Activated CD4-positive, alpha-beta T cell treated with anti-CD3 and anti-CD28 coated beads, Interleukin-2, amount 50 U/mL, for 24 hours (primary cell): ENCODE data around the gene ADGRB3.
"Not testable (repeated sequence)": the region's sequence is repeated elsewhere in the genome, so short reads cannot be mapped to it uniquely, and the experiment has no call there.

Experiments
- DNase-seq, 2 donors: peaks; one replicate each; pipeline ENCODE4 v3.0.0-alpha.2; 2020; ENCODE audit warnings: low read depth in 1 of 2, low spot score in 1 of 2

Gene ADGRB3

DNA sequence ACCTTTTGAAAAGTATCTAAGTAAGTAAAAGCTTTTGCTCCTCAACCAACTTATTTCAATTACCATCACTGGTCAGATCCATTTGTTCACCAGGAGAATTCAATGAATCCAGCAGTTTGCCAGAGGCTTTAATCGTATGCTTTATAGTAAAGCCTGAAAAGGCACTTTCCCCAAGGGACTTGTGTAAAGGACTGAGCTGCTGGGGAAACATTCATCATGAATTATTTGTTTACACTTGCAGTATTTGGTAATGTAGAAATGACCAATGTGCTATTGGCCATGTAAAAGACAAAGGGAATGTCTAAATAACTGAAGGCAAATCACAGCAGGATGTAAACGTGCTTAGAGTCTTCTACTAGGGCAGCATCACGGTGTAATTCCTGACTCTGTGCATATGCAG is 471.4 kb downstream of the ADGRB3 start:
- DNase-seq = no peak

DNA sequence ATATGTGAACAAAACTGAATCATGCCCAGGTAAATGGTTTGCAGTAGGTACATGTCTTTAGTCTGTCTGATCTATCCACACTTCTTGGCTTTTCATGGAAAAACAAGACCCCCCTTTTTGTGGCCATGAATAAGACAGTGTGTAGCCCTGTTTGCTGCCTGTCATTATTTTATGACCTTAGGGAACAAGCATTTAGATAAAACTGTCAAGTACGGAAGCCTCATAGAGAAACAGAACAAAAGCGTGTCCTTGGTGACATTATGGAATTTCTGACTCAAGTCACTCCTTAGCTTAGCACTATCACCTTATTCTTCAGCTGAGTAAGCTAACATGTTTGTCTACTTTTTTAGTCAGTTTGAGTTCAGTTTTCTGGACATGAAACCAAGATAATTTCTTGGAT is 476.2 kb downstream of the ADGRB3 start:
- no peak for DNase-seq

GRCh38 chr6:69116658-69117057 is 481.6 kb downstream of the ADGRB3 start:
- DNase-seq = no peak

DNA sequence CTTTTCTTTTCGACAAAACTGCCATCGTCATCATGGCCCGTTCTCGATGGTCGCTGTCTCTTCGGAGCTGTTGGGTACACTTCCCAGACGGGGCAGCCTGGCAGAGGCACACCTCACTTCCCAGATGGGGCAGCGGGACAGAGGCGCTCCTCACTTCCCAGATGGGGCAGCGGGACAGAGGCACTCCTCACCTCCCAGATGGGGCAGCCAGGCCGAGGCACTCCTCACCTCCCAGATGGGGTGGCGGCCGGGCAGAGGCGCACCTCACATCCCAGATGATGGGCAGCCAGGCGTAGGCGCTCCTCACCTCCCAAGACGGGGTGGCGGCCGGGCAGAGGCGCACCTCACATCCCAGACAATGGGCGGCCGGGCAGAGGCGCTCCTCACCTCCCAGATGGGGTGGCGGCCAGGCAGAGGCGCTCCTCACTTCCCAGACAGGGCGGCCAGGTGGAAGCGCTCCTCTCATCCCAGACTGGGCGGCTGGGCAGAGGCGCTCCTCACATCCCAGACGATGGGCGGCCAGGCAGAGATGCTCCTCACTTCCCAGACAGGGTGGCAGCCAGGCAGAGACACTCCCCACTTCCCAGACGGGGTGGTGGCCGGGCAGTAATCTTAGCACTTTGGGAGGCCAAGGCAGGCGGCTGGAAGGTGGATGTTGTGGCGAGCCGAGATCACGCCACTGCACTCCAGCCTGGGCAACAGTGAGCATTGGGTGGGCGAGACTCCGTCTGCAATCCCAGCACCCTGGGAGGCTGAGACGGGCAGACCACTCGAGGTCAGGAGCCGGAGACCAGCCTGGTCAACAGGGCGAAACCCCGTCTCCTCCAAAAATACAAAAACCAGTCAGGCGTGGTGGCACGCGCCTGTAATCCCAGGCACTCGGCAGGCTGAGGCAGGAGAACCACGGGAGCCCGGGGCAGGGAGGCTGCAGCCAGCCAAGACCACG is 486.7 kb downstream of the ADGRB3 start:
- not testable (repeated sequence) for DNase-seq

DNA sequence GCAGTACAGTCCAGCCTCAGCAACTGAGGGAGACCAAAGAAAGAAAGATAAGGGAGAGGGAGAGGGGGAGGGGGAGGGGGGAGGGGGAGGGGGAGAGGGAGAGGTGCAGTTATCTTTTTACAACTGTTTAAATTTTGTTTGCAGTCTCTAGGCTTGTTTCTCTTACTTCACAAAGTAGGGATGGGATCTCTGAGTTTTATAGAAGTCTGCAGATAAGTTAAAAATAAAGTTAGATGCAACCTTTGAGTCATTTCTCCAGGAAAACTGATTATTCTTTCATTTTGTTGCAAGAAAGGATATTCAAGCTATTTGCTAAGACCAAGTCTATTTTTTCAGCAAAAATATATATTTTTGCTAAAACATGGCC is 487.3 kb downstream of the ADGRB3 start:
- DNase-seq = no peak

DNA sequence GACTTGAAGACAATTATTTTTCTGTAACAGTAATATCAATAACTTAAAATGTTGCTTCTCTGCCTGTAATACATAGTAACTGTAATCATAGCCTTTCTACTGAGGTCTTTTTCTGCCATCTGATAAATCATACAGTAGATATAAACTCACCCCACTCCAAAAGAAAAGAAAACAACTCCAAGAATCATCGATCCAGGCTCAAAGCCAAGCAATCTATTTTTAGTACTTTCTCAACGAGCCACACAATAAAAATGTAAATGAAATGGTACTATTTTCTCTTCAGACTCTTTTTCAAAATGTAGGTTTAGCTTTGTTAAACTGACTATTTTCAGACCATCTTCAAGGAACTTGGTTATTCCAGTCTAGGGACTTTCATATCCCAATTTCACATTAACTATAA is 493.3 kb downstream of the ADGRB3 start:
- no peak for DNase-seq

GRCh38 chr6:69129046-69129445 is 494.0 kb downstream of the ADGRB3 start:
- no peak for DNase-seq

- DNase-seq = no peak
Measured at GRCh38 chr6:69135927-69136326, 500.8 kb downstream of the ADGRB3 start.

DNA sequence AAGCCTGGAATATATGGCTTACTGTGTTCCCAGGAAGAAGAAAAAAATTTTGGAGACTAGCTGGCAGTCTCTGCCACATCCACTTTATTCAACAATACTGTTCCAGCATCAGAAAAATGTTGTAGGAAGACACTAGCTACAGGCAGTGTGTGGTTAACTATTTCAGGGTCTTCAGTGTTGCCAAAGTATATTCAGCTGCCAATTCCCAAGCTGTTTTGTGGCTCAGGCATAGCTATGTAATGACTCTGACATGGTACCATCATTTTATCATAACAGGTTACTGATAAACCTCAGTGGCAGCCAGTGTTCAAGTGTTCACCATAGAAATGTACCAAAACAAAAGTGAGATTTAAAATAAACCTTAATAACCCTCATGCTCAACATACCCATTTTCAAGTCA is 503.1 kb downstream of the ADGRB3 start:
- no peak for DNase-seq

DNA sequence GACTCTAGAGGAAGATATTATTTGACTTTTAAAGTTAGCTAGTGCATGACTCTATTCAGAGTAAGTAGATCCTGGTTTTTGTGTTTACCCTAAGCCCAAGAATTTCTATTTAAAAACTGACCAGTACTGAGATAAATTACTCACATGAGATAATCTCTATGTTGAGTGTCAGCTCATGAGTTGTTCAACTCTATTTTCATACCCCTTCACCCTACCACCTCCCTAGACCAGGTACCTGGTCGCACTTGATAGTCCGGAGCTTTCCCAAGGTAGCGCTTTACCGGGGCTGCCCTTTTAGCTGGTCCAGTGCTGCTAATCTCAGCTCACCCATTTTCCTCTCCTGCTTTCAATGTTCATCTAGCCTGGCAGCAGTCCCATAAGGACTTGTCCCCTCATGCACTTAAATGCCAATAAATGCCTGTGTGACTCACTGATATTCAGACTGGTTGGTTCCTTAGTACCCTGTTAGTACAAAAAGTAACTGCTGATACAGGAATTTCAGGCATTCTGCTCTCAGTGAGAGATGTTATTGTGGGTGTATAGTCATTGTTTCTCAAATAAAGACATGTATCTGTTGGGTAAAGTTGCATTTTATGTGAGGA is 503.9 kb downstream of the ADGRB3 start:
- no peak for DNase-seq

- DNase-seq = no peak
Measured at GRCh38 chr6:69145062-69145461, 510.0 kb downstream of the ADGRB3 start.

DNA sequence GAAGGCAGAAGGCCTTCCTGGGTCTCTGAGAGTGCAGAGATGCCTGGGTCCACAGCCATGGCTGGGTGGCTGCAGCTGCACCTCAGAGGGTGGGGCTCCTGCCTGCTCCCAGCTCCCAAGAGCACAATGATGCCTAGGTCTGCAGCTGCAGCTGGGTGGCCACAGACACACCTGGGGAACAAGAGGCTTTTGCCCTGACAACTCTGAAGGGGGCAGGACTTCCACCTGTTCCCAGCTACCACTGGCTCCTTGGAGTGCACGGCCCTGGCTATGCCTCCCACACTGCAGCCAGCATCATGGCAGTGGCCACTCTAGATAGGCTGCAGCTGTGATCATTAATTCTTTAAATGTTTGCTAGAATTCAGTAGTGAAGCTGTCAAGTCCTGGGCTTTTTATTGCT is 511.3 kb downstream of the ADGRB3 start:
- DNase-seq = no peak

DNA sequence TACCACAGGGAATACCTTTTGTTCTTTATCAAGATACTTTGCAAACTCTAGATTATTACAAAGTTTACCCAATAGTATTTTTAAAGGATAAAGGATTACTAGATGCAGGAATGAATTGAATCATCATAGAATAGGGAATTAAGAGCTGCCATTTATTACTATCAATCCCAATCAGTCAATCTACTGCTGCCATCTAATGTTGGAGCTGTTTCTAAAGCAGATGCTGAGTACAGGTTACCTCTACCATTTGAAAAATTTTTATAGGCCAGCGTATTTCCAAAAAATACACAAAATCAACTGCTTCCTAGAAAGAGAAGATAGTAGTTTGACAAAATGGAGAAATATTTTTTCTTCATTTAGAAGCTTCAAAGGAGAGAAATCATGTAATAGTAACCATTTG is 520.4 kb downstream of the ADGRB3 start:
- DNase-seq = no peak

- DNase-seq = no peak
Measured at GRCh38 chr6:69162811-69163210, 527.7 kb downstream of the ADGRB3 start.

DNA sequence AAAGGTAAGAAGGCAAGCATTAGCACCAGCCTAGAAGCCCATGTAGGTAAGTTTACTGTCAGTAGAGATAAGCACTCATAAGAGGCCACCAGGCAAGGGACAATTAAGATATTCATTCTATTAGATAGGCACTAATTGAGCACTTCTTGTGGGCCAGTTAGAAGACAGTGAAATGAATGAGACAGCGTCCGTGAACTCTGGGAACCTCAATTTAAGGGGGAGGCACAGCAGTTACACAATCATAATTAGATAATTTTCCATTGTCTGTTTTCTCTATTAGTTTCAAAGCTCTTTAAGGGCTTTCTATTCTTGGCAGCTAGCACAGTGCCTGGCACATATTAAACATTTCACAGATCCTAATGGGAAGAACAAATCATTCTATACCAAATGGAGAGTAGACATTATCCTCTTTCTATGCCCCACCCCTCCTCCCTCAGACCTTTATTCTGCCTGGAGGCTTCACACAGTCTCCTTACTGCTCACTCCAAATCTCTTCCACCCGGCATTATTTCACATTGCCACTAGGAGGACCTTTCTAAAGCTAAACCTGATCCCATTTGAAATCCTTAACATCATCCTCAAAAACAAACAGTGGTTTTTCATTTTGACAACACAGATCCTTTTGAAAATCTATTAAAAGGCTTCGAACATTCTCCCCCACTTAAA is 529.6 kb downstream of the ADGRB3 start:
- no peak for DNase-seq

- no peak for DNase-seq
Measured at GRCh38 chr6:69179681-69180080, 544.6 kb downstream of the ADGRB3 start.

DNA sequence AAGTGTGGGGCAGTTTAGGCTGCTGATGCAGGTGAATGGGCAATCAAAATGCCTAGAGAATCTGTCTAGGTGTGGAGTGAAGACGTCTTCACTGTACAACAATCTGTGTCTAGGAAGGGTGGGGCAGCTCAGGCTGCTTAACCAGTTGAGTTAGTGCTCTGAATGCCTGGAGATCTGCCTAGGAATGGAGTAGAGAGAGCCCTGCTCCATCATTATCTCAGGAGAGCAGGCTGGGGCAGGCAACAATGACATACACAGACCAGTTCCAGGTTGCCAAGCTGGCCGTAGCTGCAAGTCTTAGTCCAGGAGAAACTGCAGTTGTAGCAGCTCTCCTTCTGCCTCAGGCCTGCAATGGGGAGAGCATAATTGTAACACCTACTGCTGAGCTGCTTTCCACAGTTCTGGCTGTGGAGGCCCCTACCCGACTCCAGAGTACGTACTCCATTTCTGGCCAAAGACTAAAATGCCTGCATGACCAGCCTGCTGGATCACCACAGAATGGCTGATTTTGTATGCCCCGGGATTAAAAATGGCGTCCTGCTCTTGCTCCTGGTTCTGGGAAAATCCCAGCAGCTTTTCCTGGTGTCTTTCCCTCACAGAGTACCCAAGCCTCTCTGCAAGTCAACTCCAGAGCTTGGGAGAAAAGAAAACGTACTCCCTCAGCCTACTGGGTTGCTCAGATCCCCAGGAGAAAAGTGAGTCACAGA is 545.4 kb downstream of the ADGRB3 start:
- no peak for DNase-seq

GRCh38 chr6:69181964-69182363 is 546.9 kb downstream of the ADGRB3 start:
- no peak for DNase-seq

DNA sequence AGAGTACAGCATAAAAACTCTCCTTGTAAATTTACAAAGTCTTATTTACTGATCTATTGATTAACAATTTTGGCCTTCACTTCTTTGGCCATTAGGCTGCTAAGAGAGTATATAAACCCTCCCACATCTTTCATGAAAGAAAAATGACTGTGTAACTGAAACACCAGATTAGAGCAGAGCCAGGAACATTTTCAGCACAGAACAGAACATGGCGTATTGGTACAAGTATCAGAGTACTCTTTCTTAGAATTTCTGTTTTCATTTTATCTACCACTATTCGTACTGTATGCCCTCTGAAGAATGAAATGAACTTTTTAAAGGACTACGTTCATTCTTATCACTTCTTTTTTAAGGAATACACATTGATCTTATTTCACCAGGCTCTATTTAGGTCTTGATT is 550.2 kb downstream of the ADGRB3 start:
- no peak for DNase-seq

DNA sequence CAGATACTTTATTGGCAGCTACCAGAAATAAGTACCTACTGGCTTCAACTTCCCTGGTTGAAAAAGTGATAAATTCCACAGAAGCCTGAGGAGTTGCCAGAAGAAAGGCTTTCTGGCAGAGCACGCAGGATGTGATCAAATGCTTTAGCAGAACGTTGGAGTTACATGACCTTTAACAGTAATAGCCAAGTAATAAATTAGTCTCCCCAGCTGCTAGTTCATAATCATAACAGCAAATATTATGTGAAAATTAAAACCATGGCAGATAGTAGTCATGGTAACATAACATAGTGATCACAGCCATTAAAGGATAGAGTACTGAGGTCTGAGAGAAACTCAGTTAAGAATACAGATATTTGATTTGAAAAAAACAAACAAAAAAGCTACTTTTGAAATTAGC is 567.7 kb downstream of the ADGRB3 start:
- DNase-seq = no peak

GRCh38 chr6:69216127-69216526 is 581.0 kb downstream of the ADGRB3 start:
- no peak for DNase-seq

DNA sequence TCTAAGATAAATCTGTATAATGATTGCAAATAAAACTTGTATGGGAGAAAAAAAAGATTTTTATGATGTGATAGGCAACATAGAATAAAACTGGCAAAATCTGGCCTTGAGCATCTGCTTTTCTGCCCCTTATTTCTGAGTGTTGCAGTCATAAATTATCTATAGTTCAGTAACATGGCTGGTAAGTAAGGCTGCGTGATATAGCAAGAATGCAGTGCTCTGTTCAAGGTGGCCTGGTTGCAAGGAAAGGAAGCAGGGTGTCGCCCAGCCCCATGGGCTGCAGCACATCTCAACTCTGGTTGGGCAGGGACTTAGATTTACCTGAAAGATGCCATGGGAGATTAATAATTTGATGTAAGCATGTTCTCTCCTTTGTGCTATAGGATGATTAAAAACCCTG is 582.3 kb downstream of the ADGRB3 start:
- no peak for DNase-seq
